ENCODE measurements around the gene ROCK1. TPM values are rescaled to one million over a fixed set of nuclear protein-coding genes. Genes with fewer than 3 reads are reported as not detected.

Gene ROCK1
- 10 to 100 TPM; 25.1 to 46.2 (median 37.8) TPM for total RNA-seq
- 10 to 100 TPM; 14.1 to 28.5 TPM for polyA plus RNA-seq
- long read RNA-seq, donor 1, partial matches to known transcripts: 99 of 106 reads
- long read RNA-seq, donor 1, other reads (novel, unspliced or antisense): 7 of 106 reads
- long read RNA-seq, donor 2, partial matches to known transcripts: 133 of 145 reads
- long read RNA-seq, donor 2, other reads (novel, unspliced or antisense): 12 of 145 reads
- long read RNA-seq, donor 3, partial matches to known transcripts: 97 of 108 reads
- long read RNA-seq, donor 3, other reads (novel, unspliced or antisense): 11 of 108 reads

DNA sequence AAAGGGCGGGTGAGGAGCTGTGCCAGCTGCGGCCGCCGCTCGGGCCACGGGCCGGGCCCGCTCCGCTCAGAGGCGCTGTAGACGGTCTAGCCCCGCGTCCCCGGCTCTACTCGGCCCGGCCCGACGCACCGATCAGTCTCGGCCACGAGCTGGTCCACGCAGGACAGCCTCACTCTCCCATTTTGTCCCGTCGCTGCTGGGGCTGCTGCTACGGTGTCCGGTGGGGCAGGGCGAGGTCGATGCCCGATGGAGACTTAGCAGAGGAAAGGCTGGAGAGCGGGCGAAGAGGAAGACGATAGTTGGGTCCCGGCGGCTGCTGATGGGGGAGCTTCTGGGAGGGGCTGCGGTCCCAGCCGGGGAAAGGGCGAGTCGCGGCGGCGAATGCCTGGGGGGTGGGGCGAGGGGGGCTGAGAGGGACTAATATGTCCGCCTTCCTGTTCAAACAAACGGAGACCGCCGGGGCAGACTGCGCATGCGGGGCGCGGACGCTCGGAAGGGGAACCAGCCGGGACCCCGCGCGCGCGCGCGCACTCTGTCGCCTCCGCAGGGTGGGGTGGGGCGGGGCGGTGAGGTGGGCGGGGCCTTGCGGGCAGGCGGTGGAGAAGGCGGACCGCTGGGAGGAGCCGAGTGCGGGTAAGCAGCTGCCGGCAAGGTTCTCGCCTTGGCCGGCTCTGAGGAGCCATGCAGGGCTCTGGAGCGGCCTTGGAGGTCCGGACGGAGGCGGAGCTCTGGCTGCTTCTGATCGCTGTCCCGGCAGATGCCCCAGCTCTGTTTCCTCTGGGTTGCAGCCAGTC is at the start of gene ROCK1:
Gene ROCK1, minus strand, starts transcription at position 468 of the 794 bp plus-strand sequence. CDS start 903 bp downstream, outside the sequence.
- DNase-seq (peak; percentile 99 to 100 (median 99)), ATAC-seq (peak; percentile 96 to 98 (median 97))
- peak within 1 kb of the TSS; percentile 92 to 98 (median 96) for H3K27ac ChIP-seq
- no peaks in the 10 kb centered on the region for H3K27me3 ChIP-seq
- peaks cover 0 to 48% (median 27%) of the 10 kb centered on the region in 12 donors for H3K4me1 ChIP-seq
- intact Hi-C loops (cut with DNase I): loop anchor here in 5 of 10 donors (2.0 to 10.0 kb wide), 9 partner anchors 54 to 137 kb away; no protein-coding TSS in a partner anchor
- TF ChIP-seq, protein P1, sequence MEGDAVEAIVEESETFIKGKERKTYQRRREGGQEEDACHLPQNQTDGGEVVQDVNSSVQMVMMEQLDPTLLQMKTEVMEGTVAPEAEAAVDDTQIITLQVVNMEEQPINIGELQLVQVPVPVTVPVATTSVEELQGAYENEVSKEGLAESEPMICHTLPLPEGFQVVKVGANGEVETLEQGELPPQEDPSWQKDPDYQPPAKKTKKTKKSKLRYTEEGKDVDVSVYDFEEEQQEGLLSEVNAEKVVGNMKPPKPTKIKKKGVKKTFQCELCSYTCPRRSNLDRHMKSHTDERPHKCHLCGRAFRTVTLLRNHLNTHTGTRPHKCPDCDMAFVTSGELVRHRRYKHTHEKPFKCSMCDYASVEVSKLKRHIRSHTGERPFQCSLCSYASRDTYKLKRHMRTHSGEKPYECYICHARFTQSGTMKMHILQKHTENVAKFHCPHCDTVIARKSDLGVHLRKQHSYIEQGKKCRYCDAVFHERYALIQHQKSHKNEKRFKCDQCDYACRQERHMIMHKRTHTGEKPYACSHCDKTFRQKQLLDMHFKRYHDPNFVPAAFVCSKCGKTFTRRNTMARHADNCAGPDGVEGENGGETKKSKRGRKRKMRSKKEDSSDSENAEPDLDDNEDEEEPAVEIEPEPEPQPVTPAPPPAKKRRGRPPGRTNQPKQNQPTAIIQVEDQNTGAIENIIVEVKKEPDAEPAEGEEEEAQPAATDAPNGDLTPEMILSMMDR (IDR thresholded peaks at IDR 0.05): peak in 1 of 12 donors; percentile 11
- peak in 1 of 2 donors; percentile 88 for TF ChIP-seq POLR2A (IDR thresholded peaks at IDR 0.05)
- 0% methylated on average over 38 to 80 of the region's 80 CpGs for WGBS, 4 donors
- no peaks in the 10 kb centered on the region for H3K9me3 ChIP-seq
- H3K4me3 ChIP-seq: peak within 1 kb of the TSS; percentile 64 to 98 (median 93)
- H3K36me3 ChIP-seq: peaks cover 0 to 3% (median 0%) of the 10 kb centered on the region in 9 donors

DNA sequence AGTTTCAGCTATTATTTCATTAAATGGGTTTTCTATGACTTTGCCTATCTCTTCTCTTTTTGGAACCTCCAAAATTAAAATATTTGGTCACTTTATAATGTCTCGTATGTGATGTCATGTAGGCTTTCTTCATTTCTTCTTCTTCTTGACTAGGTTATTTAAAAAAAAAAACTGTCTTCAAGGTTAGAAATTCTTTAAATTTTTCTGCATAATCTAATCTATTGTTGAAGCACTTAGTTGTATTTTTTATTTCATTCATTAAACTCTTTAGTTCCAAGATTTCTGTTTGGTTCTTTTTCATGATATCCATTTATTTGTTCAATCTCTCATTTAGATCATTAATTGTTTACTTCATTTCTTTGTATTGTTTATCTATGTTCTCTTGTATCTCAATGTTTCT is 43.8 kb upstream of the ROCK1 start:
- Histone ChIP-seq H3K4me1 (no peaks in the 10 kb centered on the region), H3K27me3 (no peaks in the 10 kb centered on the region), H3K4me3 (no peak overlapping the region), H3K27ac (no peak overlapping the region), H3K36me3 (no peaks in the 10 kb centered on the region), H3K9me3 (peaks cover 0 to 42% (median 11%) of the 10 kb centered on the region in 12 donors)
- no peak for DNase-seq
- intact Hi-C loops (cut with DNase I): loop anchor here in 1 of 10 donors (10.0 kb wide), 1 partner anchor 81 kb away; no protein-coding TSS in a partner anchor
- no peak for ATAC-seq
- WGBS, 4 donors: 88 to 95% (median 93%) methylated on average over 1 of the region's 1 CpG
- TF ChIP-seq, protein P1 (IDR thresholded peaks at IDR 0.05): no peak
- TF ChIP-seq POLR2A (IDR thresholded peaks at IDR 0.05): no peak

DNA sequence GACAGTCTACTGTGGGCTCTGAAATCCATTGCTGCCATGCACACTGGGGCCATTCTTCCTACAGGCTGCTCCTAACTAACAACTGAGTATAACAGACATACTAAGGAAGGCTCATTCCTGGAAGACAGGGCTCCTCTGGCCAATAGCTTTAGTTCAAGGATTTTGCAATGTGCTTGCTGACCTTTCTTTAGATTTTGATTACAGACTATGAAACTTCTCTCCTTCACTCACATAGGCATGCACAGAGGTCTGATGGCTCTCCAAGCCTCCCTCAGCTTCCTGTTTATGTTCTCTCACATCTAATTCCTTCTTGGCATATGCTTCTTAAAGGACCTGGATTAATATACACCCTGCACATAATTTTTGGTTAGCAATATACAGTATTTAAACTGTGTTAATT is 34.4 kb upstream of the ROCK1 start:
- no peak for DNase-seq
- TF ChIP-seq, protein P1 (IDR thresholded peaks at IDR 0.05): no peak
- no peak for TF ChIP-seq POLR2A (IDR thresholded peaks at IDR 0.05)
- H3K9me3 ChIP-seq: peaks cover 0 to 3% (median 0%) of the 10 kb centered on the region in 12 donors
- ATAC-seq: no peak
- no peaks in the 10 kb centered on the region for H3K27me3 ChIP-seq
- peaks cover 0 to 9% (median 2%) of the 10 kb centered on the region in 12 donors for H3K4me1 ChIP-seq
- H3K36me3 ChIP-seq: no peaks in the 10 kb centered on the region
- no peak overlapping the region for H3K4me3 ChIP-seq
- H3K27ac ChIP-seq: no peak overlapping the region
- intact Hi-C loops (cut with DNase I): no loop called here

DNA sequence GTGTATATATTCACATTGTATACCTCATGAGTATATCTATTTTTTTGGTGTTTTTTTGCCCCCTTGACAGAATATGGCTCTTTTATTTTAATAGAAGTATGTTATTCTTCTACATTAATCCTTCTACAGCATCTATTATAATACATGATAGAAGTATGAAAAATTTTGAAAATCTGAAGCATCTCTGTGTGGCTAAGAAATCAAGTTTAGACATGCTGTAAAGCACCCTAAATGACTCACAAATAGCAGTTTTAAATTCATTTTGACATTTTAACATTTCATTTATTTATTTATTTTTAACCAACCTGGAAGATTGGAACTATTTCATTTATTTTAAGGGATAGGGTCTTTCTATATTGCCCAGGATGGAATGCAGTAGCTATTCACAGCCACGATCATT is 33.8 kb upstream of the ROCK1 start:
- intact Hi-C loops (cut with DNase I): no loop called here
- no peak overlapping the region for H3K27ac ChIP-seq
- TF ChIP-seq, protein P1 (IDR thresholded peaks at IDR 0.05): no peak
- TF ChIP-seq POLR2A (IDR thresholded peaks at IDR 0.05): no peak
- peaks cover 0 to 9% (median 2%) of the 10 kb centered on the region in 12 donors for H3K4me1 ChIP-seq
- DNase-seq (no peak), ATAC-seq (no peak)
- no peaks in the 10 kb centered on the region for H3K27me3 ChIP-seq
- H3K36me3 ChIP-seq: no peaks in the 10 kb centered on the region
- peaks cover 0 to 1% (median 0%) of the 10 kb centered on the region in 12 donors for H3K9me3 ChIP-seq
- no peak overlapping the region for H3K4me3 ChIP-seq
- 77 to 91% (median 85%) methylated on average over 1 of the region's 1 CpG for WGBS, 4 donors

All from heart left ventricle (tissue), 16 donors.